ENCODE measurements around the gene SCYL2.
"Not testable (repeated sequence)": the region's sequence is repeated elsewhere in the genome, so short reads cannot be mapped to it uniquely, and the experiment has no call there.

SCYL2 gene

DNA sequence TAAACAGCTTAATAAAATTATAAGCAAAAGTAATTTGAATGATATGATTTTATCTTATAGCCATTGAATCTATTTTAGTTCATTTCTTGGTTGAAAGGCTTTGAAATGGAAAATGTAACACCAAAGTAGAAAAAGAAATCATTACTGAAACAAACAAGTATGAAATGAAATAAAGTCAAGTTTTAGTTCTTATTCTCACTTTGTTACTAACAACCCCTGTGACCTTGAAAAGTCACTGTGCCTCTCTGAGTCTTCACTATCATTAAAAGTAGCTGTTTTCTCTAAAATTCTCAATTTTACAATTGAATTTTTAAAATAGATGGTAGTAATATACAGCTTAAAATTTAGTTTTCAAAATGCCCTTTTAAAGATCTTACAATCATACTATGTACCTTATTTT, 57.5 kb downstream of the SCYL2 start:
- no peak for DNase-seq (ENCODE audit: low read depth)

DNA sequence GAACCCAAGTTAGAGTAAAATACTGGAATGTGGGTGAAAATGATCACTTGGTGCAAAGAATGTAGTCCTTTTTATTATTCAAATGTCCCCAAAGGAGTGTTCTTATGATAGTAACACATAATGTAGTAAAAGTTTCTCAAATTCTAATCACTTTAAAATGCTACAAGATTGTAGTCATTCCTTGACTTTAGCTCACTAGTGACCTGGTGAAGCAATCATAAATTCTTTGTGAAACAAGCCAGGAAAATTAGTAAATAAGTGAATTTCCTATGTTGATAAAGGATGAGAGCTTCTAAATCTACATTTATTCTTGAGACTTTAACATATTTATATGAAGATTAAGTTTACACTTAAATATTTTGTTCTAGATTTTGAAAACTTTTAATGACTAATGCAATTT, 59.2 kb downstream of the SCYL2 start:
- DNase-seq (ENCODE audit: low read depth), result no peak

GRCh38 chr12:100329800-100330199, 62.8 kb downstream of the SCYL2 start:
- DNase-seq (ENCODE audit: low read depth), result no peak

DNA sequence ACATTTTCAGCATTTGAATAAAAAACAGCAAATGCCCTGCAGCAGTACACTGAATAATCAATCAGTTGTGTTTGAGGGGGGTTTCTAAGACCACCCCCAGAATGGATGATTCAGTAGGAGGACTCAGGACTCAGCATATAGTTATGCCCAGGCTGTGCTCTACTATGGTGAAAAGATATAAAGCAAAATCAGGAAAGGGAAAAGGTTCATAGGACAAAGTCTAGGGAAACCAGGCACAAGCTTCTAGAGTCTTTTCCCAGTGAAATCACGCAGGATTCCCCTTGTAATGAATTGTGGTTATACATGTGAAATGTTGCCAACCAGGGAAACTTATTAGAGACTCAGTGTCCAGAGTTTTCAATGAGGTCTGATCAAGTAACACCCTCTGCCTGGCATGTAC, 64.9 kb downstream of the SCYL2 start:
- no peak for DNase-seq (ENCODE audit: low read depth)

DNA sequence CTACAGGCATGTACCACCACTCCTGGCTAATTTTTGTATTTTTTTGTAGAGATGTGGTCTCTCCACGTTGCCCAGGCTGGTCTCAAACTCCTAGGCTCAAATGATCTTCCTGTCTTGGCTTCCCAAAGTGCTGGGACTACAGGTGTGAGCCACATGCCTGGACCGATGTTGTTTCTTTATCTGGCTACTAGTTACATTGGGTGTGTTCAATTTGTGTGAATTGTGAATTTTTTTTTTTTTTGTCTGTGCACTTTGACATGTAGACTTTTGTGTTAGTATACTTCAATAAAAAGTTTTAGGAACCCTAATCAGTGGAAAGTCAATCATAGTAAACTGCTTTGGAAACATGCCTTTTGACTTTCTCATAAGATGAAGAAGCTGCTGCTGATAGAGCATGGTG, 65.9 kb downstream of the SCYL2 start:
- no peak for DNase-seq (ENCODE audit: low read depth)

DNA sequence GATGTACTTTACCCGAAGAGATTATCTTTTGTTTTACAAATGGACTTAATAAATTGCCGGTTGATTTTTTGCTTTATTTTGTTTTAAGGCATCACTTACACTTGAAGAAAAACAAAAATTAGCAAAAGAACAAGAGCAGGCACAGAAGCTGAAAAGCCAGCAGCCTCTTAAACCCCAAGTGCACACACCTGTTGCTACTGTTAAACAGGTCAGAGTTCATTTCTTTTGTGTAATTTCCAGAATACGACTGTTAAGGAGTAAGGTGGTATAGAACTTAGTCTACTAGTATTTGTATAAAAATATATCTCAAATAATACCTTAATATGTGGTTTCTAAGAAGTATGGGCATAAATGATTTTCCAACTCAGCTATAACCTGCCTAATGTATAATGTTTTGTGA, 70.3 kb downstream of the SCYL2 start:
- DNase-seq (ENCODE audit: low read depth), result no peak

- no peak for DNase-seq (ENCODE audit: low read depth)
Measured at GRCh38 chr12:100337727-100338126, 70.8 kb downstream of the SCYL2 start.

DNA sequence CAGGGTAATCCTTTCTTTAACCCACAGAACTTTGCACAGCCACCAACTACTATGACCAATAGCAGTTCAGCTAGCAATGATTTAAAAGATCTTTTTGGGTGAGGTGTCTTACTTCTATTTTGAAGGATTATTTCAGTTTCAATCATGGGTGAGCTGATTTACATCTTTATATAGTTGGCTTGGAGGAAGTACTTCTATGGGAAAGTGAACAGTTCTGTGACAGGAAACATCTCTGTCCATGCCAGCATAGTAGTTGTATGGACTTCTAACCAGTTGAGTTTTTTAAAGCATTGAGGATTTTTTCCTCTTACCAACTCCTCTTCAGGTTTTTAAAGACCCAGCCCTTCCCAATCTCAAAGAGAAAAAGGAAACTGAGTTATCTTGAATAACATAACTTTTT, 72.1 kb downstream of the SCYL2 start:
- no peak for DNase-seq (ENCODE audit: low read depth)

DNA sequence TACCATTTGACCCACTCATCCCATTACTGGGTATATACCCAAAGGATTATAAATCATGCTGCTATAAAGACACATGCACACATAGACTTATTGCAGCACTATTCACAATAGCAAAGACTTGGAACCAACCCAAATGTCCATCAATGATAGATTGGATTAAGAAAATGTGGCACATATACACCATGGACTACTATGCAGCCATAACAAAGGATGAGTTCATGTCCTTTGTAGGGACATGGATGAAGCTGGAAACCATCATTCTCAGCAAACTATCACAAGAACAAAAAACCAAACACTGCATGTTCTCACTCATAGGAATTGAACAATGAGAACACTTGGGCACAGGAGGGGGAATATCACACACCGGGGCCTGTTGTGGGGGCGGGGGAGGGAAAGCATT, 75.9 kb downstream of the SCYL2 start:
- not testable (repeated sequence) for DNase-seq (ENCODE audit: low read depth)

DNA sequence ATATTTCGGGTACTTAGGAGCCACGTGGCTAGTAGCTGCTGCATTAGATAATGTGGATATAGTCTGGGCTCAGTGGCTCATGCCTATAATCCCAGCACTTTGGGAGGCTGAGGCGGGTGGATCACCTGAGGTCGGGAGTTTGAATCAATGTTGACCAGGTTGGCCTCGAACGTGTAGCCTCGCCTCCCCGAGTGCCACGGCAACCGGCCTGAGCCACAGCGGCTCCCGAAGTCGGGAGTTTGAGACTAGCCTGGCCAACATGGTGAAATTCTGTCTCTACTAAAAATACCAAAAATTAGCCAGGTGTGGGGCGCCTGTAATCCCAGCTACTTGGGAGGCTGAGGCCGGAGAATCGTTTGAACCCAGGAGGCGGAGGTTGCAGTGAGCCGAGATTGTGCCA, 77.4 kb downstream of the SCYL2 start:
- not testable (repeated sequence) for DNase-seq (ENCODE audit: low read depth)

DNA sequence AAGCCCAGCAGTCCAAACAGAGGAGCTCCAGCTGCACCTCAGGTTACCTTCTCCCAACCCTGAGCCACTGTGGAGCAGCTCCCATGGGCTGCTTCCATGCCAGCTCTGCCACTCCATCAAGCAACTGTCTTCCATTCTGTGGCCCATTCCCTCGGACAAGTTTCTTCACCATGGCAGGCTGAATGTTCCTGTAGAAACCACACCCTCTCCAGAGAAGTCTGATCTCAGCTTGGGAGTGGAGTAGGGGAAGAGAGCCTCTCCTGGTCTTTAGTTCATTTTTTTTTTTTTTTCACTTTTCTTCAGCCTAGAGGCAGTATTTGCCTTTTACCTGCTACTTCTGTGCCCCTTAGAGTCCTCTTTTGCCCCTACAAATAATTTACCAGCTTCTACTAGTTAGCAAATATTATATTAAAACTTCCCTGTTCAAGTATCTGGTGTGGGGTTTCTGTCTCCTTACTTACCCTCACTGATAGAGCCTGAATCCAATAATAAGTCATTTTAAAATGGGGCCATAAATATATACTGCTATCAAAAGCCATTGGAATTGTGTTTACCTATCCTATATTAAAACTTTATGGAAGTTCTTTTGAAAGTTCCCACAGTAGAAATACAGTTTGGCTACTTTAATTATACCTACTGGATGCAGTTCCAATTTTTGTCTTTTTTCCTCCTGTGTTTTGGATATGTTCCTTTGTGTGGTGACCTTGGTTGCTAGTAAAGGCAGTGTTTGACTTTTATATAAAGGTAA, 78.2 kb downstream of the SCYL2 start:
- no peak for DNase-seq (ENCODE audit: low read depth)

- DNase-seq (ENCODE audit: low read depth), result no peak
Measured at GRCh38 chr12:100346660-100347059, 79.7 kb downstream of the SCYL2 start.

DNA sequence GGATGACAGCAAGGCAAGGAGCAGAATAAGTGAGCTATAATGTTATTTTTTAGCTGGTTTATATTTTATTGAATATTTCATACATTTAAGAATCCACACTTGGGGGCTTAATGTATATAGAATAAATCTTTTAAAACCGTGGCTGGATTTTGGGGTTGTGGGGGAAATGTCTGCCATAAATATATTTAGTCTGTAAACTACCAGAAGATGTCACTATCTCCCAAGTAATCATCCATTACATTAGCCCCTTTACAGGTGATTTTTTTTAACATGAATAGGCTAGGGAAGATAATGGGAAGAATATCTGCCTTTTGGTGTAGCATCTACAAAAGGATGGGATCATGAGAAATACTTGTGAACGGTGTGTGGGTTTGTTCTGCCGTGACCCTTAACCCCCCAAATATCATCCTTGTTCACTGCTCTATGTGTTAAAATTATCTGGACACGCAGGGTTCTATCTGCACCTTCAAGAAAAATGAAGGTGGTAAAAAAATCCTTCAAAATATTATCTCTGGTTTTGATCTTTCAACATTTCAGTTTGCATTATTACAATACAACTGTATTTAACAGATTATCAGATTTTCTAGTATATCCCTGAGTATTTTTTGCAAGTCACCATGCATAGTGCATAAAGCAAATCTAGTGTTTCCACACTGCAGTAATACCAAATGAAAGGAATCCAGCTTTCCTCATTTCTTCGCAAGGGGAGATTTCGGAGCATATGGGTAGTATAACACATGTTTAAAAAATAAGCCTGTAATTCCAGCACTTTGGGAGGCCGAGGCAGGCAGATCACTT, 81.9 kb downstream of the SCYL2 start:
- no peak for DNase-seq (ENCODE audit: low read depth)

DNA sequence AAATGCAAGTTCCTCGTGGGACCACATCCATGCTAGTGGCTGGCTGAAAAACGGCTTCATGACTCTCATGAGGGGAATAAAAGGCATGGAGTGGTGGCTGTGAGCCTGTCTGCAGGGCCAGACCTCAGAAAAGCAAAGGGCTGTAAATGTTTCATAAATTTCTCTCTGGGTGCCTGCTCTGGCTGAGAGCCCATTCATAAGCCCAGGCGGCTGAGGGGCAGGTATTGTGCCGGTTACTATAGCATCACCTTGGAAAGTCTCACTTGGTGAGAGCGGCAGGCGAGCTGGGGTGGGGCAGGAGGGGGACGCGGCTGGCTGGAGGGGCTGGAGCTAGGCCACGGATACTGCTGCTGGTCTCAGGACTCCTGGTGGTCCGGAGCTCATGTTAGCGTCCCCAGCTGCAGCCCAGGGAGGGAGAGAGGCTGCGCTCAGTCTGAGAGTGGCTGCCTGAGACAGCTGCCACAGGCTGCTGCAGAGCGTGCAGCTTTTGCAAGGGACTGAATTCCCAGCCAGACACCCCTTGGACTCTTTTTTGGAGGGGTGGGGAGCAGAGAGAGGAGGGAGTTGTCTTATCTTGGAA, 89.8 kb downstream of the SCYL2 start, which contains the start of gene SLC17A8:
TSS of gene SLC17A8 (plus strand) at position 431 of the 580 bp plus-strand sequence. CDS start 318 bp downstream, outside the sequence.
- no peak for DNase-seq (ENCODE audit: low read depth)

DNA sequence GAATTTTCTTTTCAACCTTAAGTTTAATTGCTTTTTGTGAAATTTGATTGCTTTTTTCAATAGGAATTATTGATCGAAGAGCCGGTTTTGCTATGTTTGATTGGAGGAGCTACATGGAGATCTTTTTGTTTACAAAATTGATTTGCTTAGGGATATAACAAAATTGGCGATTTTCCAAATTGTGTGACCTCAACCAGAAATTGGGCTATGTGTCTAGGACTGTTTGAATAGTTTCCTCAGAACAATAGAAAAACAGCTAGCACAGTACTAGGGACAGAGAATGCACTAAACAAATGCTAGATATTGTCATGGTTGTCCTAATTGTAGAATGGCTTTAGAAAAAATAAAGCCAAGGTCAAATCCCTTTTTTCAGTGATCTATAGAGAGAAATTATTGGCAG, 92.3 kb downstream of the SCYL2 start:
- no peak for DNase-seq (ENCODE audit: low read depth)

- no peak for DNase-seq (ENCODE audit: low read depth)
Measured at GRCh38 chr12:100359822-100360221, 92.8 kb downstream of the SCYL2 start.

- DNase-seq (ENCODE audit: low read depth), result no peak
Measured at GRCh38 chr12:100360450-100360849, 93.5 kb downstream of the SCYL2 start.

DNA sequence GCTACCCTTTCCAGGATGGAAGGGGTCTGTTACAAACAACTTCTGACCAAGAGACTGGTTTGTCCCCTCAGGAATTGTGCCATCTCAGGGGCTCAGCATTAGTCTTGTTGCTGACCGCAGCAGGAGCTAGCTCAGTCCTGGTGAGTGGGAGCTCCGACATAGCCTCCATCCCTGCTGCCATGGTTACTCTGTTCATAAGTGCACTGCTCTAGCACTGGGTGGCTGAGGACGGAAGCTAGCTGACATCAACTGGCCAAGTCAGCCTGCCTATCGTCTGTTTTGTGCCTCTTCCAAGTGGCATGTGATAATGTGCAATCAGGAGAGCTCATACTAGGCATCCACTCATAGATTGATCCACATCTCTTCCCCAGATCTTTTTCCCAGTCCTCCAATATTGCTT, 97.3 kb downstream of the SCYL2 start:
- no peak for DNase-seq (ENCODE audit: low read depth)

GRCh38 chr12:100365411-100365810, 98.4 kb downstream of the SCYL2 start:
- DNase-seq (ENCODE audit: low read depth), result no peak

GRCh38 chr12:100368066-100368465, 101.1 kb downstream of the SCYL2 start:
- DNase-seq (ENCODE audit: low read depth), result no peak

DNA sequence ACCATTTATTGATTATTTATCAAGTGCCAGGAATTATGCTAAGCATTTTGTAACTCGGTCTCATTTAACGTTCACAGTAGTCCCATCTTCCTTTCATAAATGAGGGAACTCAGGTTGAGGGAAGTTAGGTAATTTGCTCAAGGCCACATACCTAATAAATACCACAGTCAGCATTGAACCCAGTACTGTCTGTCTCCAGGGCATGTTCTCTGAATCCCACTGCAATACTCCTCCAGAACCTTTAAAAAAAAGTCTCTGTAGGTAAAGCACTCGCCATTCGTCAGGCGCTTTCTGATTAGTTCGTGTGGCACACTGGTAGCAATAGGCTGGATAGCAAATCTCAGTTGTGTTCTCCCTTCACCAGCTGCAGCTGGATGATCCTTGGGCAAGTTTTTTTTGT, 104.2 kb downstream of the SCYL2 start:
- DNase-seq (ENCODE audit: low read depth), result no peak

GRCh38 chr12:100372853-100373640, 106.1 kb downstream of the SCYL2 start:
- no peak for DNase-seq (ENCODE audit: low read depth)
